ENCODE results near the gene BRINP1. TPM values are rescaled to one million over a fixed set of nuclear protein-coding genes. Genes with fewer than 3 reads are reported as not detected.
"Not testable (repeated sequence)": the region's sequence is repeated elsewhere in the genome, so short reads cannot be mapped to it uniquely, and the experiment has no call there.

Gene BRINP1
- total RNA-seq, 2 donors from 2014 or later = 0.44 to 1.9 TPM

DNA sequence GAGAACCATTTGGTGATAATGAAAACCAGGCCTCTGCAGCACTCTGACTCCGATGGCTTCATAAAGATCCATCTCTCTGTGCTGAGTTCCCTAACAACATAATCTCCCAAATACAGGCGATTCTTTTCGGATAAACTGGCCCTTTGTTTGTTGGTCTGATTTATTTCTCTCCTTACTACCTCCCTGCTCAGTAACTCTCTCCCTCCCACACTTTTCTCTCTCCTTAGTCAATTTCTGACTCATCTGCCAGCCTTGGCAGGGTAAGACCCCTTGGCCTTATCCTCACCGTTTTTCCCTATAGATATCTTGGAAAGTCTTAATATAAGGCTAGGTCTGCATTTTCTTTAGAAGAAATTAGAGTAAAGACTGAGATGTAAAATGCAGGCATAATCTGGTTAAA, 128.7 kb downstream of the BRINP1 start:
- ATAC-seq = no peak
- intact Hi-C loops (cut with DNase I) = no loop called here
- DNase-seq = no peak

DNA sequence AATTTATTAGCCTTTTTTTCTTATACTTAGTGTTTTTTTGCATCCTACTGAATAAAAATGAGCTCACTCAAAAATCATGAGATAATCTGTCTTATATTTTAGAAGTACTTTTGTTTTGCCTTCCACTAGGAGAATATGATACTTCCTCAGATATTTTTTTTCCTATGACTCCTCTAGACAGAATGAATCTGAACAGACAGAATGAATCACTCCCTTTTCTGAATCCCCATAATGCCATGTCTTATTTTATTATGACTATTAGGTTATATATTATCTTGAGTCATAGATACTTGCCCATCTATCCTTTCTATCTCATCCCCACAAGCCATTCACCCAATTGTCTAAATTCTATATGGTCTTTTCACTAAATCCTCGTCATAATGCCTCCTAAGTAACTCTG, 134.6 kb downstream of the BRINP1 start:
- DNase-seq (no peak), ATAC-seq (no peak)
- intact Hi-C loops (cut with DNase I) = no loop called here

DNA sequence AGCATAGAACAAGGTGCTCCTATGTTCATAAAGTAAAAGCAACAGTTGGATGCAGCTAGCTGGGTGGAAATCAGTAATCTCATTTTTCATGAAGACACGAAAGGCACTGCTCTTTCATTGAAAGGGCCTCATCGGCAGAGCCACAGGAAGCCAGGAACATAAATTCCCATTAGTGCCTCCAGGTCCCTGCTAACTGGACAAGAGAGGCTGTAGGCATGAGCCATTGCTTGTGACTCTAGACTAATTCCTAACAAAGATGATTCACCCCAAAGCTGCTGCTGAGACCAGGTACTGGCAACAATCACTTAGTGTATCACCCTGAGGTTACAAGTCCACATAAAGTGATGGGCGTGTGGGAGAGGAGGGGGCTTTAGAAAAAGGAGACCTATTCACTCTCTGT, 141.8 kb downstream of the BRINP1 start:
- ATAC-seq (no peak), DNase-seq (no peak)
- intact Hi-C loops (cut with DNase I) = no loop called here

DNA sequence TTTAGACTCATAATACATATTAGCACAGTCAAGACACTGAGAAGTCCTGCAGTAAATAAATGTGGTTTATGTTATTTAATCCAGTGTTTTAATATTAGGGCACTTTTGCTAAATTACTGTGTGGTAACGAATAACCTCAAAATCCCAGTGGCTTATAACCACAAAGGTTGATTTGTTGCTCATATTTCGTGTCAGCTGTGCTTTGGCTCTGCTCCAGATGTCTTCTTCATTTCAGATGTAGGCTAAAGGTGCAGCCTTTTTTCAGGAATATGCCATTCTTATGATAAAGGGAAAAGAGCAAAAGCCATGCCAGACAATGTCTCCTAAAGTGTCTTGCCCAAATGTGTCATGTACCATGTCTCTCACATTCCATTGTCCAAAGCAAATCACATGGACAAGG, 144.8 kb downstream of the BRINP1 start:
- no peak for ATAC-seq
- no peak for DNase-seq
- intact Hi-C loops (cut with DNase I) = no loop called here

DNA sequence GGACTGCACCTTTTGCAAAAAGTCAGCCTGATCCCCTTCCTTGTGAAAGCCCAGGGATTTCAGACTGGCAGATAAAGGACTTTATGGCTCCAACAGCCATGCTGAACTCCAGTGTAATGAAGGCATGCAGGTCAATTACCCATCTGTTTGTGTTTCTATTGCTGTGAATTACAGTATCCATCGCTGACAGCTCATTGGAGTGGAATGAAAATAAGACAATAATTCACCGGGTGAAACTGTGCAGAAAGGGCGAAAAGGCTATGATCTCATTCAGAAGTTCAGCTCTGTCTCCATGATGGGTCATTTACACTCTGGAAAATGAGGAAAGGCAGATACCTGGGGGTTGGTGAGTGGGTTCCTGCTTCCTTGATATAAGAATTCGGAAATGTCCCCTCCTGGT, 148.0 kb downstream of the BRINP1 start:
- DNase-seq (no peak), ATAC-seq (no peak)
- intact Hi-C loops (cut with DNase I) = no loop called here

DNA sequence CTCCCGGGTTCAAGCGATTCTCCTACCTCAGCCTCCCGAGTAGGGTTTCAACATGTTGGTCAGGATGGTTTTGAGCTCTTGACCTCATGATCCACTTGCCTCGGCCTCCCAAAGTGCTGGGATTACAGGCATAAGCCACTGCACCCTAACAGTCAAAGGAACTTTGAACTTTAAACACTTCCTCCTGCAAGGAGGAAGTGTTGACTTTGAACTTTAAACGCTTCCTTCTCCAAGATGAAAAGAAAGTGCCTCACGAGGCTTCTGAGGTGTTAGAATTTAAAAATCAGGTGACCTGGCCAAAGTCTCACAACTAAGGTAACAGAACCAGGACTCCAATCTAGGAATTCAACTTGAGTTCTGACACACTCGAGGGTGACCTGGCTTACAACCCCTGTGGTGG, 150.9 kb downstream of the BRINP1 start:
- intact Hi-C loops (cut with DNase I) = no loop called here
- DNase-seq (no peak), ATAC-seq (no peak)

DNA sequence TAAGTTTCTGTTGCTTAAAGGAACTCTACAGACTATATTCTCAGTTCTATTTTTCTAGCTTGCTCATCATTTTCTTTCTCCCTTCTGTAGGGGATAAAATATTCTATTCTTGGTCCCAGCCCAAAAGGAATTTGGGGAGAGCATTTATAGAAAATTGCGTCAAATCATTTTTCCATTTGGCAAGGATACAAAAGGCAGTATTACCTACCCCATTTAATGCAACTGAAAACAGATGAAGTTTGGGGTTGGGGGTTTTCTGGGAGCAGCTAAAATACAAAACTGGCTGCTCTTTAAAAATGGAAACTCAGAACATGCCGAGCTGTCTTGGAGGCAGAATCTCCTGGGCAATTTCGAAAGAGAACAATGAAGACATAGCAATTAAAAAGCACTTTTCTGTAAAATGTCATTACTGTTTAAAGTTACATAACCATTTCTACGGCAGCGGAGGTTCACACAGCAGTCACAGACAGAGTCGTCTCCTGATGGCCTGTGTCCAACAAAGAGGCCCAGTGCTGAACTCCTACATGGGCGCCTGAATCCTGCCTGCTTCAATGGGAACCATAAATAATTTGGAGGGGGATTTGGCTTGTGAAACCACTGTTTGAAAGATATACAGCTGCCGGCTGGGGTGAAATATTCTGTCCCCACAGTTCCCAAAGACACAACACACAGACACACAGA, 152.4 kb downstream of the BRINP1 start:
- DNase-seq (peak; percentile 27), ATAC-seq (peak; percentile 43 to 77)
- intact Hi-C loops (cut with DNase I) = no loop called here

DNA sequence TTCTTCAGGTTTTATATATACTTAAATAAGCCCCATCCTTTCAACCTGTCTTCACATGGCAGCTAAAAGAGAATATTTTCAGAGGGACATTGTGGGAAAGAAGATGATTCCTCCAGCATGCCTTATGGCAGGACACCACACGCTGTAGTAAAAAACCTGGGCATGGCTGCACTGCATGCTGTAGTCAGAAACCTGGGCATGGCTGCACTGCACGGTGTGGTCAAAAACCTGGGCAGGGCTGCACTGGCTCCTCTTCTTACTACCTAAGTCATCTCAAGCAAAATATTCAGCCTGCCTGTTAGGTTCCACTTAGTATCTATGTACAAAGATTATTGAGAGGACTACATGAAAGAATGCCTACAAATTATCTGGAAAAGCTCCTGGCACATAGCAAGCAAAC, 153.6 kb downstream of the BRINP1 start:
- intact Hi-C loops (cut with DNase I) = no loop called here
- ATAC-seq (no peak), DNase-seq (no peak)

DNA sequence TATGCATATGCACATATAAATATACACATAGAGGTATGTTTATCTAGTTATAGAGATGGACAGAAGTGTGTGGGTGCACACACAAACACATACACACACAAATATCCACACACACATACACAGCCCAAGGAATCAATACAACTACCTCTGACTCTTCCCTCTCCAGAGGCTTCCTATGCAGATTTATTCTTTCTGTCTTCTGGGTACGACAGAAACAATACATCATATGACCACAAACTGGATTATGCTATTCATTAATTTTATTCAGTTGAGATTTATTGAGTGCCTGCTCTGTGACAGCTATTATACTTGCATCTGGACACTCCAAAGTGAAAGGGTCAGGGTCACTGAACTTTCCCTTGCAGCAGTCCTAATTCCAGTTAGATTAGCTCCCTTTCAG, 155.8 kb downstream of the BRINP1 start:
- DNase-seq = no peak
- intact Hi-C loops (cut with DNase I) = no loop called here
- no peak for ATAC-seq

DNA sequence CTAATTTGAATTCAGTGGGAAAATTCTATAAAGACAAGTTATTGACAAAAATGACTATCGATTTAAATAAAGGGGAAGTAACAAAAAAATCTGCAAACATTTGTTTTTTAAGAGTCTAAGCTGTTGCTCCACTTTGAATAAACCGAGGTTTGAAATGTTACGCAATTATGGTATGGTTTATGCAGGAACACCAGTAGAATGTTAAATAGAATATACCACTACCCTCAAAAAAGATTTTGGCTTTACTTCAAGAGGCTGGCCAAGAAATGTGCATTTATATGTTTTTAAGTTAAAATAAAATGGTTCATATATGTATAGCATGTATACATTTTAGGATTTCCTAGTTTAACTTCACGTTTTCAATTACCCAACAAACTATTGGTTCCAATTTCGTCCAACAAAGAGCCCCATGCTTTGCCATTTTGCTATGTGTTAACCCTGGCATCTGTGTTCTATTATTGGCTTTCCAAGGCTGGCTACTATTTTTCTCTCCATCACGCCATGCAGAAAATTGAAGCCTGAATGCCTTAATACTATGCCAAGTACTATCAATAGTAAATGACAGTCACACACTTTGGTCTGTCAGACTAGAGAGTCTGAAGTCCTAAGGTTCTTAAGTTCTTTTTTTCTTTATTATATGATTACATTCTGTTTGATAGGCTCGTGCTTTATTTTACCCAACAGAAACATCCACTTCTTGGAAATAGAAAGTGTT, 171.2 kb downstream of the BRINP1 start:
- DNase-seq (no peak), ATAC-seq (no peak)
- intact Hi-C loops (cut with DNase I) = no loop called here

DNA sequence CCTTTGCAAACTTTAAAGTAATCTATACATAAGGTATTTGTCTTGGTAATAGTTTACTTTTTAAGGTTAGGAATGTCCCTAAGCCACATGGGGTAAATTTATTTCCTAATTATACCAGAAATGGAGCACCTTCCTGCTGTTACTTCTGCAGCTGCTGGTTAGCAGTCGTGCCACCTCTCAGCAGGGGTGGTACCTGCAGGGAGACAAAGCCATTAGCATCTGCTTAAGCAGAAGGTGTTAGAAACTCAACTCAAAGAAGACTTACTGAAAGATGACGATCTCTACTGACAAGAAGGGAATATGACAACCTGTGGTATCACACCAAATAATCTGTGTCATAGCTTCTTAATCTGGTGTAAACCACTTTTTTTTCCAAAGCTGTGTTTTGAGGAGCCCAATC, 173.7 kb downstream of the BRINP1 start:
- intact Hi-C loops (cut with DNase I) = no loop called here
- ATAC-seq (no peak), DNase-seq (no peak)

DNA sequence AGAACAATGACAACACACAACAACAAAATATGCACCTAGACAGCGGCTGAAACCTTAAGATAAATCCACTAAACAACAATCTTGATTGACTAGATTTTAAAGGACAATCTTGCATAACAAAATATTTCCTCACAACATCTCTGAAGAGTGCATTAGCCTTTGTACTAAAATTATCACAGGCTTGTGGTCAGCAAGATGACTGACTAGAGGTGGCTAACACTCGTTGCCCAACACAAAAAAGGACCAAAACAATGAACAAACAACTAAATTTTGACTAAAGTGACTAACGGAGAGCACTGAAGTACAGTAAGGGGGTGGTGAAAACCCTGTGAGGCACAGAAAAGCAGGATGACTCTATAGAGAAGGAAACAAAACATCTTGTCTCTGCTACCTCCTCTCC, 183.9 kb downstream of the BRINP1 start:
- no peak for ATAC-seq
- intact Hi-C loops (cut with DNase I) = no loop called here
- no peak for DNase-seq

DNA sequence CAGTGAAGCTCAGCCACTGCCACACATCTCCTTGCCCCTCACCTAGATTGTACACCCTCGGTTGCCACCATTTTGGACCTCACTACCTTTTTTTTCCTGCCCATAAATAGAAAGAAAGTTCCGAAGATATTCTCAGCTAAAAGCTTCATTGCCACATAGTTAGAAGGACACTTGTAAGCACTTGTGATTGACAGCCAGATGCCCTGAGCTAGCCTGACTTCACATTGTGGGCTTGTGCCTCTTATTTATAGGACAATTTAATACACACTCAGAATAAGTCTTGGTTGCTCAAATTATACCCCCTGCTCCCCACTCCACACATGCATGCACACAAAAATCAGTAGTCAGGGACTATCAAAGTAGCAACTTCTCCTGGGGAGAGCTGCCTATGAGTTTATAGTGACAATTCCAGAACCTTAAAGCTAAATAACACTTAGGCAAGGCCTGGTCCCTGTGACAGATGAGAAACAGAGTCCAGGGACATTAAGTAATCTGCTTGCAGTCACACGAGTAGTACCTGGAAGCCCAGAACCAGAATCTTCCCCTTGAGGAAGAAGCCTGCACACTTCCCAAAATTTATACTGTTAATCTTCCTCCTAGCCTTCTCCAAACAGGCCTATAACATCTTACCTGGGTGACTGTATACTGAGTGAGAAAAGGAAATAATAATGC, 184.8 kb downstream of the BRINP1 start:
- DNase-seq (no peak), ATAC-seq (no peak)
- intact Hi-C loops (cut with DNase I) = no loop called here

DNA sequence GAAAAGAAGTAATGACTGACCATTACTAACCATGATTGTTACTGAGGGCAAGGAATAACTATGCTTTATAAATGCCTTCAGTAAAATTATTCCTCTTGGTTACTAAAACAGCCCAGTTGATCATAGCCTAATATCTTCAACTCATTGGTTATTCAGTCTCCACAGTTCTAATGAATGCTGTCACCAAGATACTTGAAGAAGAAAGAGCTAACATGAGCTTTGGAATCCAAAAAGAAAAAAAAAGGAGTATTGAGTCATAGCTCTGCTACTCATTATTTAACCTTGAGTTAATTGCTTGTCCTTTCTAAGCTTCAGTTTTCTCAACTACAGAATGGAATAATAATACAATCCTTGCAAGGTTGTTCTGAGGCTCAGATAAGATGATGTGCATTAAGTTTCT, 187.7 kb downstream of the BRINP1 start:
- no peak for ATAC-seq
- no peak for DNase-seq
- intact Hi-C loops (cut with DNase I) = no loop called here

DNA sequence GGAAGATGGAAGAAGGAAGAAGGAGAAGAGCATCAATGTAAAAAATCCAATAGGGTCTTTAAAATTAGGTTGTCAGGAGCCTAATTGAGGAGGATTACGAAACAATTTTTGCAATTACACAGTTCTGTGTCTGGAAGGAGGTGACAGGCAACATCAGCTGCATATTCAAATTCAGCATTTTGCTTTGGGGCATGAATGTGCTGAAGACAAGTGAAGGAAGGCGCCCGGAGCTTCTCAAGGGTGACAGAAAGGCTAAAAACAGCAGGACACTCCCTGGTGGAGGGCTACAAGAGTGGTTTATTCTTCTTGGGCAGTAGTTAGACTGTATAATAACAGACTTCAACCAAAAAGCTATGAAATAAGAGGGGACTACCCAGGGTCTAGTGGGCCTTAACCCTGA, 188.3 kb downstream of the BRINP1 start:
- DNase-seq (no peak), ATAC-seq (no peak)
- intact Hi-C loops (cut with DNase I) = no loop called here

DNA sequence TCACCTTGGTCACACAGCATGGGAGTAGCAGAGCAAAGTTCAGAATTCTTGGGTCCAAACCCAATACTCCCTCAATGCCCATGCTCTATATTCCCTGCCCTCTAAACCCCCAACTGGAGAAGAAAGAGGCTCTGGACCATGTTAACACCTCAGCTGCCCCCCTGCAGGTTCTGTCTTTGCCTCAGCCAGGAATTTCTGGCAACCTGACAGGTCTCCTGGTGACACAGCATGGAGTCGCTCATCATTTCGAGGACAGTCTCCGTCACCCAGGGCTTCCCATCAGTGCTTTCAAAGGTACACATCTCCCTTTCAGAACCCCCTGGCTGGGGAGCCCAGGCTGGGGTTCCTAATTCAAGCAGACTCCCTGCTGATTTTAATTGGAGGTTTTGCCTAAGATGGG, 189.5 kb downstream of the BRINP1 start:
- DNase-seq (no peak), ATAC-seq (no peak)
- intact Hi-C loops (cut with DNase I) = no loop called here

DNA sequence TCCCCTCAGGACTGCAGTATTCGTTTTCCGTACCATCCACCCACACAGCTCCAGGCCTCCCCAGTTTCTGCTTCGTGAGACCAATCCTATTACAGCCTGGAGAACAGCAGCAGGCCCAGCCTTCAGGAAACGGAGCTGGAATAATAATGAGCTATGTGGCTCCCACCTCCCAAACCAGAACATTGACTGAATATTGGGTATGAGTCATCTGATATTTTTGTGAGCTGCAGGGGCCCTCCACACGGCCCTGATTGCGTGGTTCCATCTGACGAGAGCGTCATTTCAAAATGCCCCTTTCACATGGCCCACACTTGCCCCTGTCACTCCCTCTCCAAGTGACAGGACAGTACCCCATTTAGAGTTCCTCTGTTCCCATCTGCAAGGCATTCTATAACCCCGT, 192.0 kb downstream of the BRINP1 start:
- intact Hi-C loops (cut with DNase I) = no loop called here
- ATAC-seq = no peak
- DNase-seq = no peak

DNA sequence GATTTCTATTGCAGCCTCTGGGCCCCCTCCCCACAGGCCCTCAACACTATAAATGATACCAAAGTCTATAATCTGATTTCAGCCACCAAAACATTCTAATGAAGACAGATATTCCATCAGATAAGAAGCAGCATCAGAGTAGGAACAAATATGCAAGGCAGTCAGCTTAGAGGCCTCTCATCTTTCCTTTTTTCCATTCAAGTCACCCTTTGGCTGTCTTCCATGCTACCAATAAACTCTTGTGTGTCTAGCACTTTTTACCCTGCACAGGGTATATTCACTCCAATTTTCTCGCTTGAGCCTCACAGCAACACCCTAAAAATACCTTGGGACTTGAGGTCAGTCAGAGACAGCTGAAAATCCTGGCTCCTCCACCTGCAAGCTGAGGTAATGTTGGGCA, 193.7 kb downstream of the BRINP1 start:
- DNase-seq (no peak), ATAC-seq (no peak)
- intact Hi-C loops (cut with DNase I) = no loop called here

DNA sequence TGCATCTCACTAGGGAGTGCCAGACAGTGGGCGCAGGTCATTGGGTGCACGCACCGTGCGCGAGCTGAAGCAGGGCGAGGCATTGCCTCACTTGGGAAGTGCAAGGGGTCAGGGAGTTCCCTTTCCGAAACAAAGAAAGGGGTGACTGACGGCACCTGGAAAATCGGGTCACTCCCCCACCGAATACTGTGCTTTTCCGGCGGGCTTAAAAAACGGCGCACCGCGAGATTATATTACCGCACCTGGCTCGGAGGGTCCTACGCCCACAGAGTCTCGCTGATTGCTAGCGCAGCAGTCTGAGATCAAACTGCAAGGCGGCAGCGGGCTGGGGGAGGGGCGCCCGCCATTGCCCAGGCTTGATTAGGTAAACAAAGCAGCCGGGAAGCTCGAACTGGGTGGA, 200.0 kb downstream of the BRINP1 start:
- ATAC-seq; intact Hi-C loops (cut with DNase I); DNase-seq: not testable (repeated sequence)

DNA sequence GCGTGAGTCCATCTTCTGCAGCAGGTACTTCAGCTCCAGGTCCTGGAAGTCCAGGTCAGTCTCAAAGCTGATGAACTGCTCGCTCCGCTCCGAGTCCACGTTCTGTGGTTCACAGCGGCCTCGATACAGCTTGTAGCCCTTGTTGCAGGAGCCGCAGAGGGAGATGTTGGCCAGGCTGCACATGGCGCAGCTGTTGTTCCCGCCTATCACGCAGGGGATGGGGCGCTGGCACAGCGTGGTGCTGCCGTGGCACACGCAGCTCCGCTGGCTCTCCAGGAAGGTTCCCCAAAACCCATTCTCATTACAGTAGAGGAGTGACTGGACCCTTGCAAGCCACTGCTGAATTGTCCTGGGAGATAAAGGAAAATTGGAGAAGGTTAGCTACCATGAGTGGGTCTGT, 201.4 kb downstream of the BRINP1 start:
- intact Hi-C loops (cut with DNase I) = no loop called here
- DNase-seq (no peak), ATAC-seq (no peak)

DNA sequence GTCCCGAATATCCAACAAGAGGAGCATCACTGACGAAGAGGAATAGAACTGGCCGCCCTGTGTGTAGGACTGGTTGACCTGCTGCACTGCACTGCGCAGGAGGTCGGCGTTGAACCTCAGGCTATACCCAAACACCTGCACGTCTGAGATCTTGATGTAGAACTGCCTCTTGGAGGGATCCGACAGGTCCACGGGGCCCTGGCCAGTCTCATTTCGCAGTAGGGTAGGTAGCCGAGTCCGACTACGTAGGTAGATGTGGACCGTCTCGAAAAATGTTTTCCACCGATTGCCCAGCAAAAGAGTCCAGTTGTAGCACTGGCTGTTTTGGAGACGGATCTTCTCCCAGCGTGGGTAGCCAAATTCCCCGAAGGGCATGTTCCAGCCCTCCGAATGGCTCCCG, 202.0 kb downstream of the BRINP1 start:
- ATAC-seq (no peak), DNase-seq (no peak)
- intact Hi-C loops (cut with DNase I) = no loop called here
